Smooth muscle cell (in vitro differentiated cells): ENCODE data around the gene C11orf86. TPM values are rescaled to one million over a fixed set of nuclear protein-coding genes. Genes with fewer than 3 reads are reported as not detected.

Experiments
- DNase-seq: peaks from one replicate; lab custom pipeline; 2025; ENCODE audit not compliant: unreplicated experiment; lab: John Stamatoyannopoulos, UW
- H2AFZ ChIP-seq: fragments of 200-600 bp; sonication (generic); 2 replicates; pipeline ENCODE4 v1.6.0; 2016; ENCODE audit warnings: antibody characterized with exemption, low read depth, mild to moderate bottlenecking
- H3F3A ChIP-seq: fragments of 200-600 bp; sonication (generic); 2 replicates; pipeline ENCODE4 v1.6.0; 2017; ENCODE audit warnings: antibody characterized with exemption, low read depth
- H3K27ac ChIP-seq: fragments of 200-600 bp; sonication (generic); 2 replicates; pipeline ENCODE4 v1.5.1; 2016; ENCODE audit warnings: low read depth, mild to moderate bottlenecking
- H3K27me3 ChIP-seq: fragments of 200-600 bp; sonication (generic); 2 replicates; pipeline ENCODE4 v1.6.1; 2016; ENCODE audit warnings: low read depth, mild to moderate bottlenecking
- H3K36me3 ChIP-seq: fragments of 200-600 bp; sonication (generic); 2 replicates; pipeline ENCODE4 v1.5.1; 2016; ENCODE audit warnings: low read depth
- H3K4me1 ChIP-seq: fragments of 200-600 bp; sonication (generic); 2 replicates; pipeline ENCODE4 v1.5.1; 2016; ENCODE audit warnings: low read depth
- H3K4me2 ChIP-seq: fragments of 200-600 bp; sonication (generic); 2 replicates; pipeline ENCODE4 v1.6.0; 2016; ENCODE audit warnings: mild to moderate bottlenecking
- H3K4me3 ChIP-seq: fragments of 200-600 bp; sonication (generic); 2 replicates; pipeline ENCODE4 v1.5.1; 2016; ENCODE audit warnings: mild to moderate bottlenecking
- H3K79me2 ChIP-seq: fragments of 200-600 bp; sonication (generic); 2 replicates; pipeline ENCODE4 v1.6.0; 2016; ENCODE audit warnings: low read depth, mild to moderate bottlenecking
- H3K9ac ChIP-seq: fragments of 200-600 bp; sonication (generic); 2 replicates; pipeline ENCODE4 v1.6.0; 2016; ENCODE audit warnings: low read depth
- H3K9me3 ChIP-seq: fragments of 200-600 bp; sonication (generic); replicated peaks from 2 replicates; pipeline ENCODE4 v1.5.1; 2016; ENCODE audit warnings: low read depth
- H4K20me1 ChIP-seq: fragments of 200-600 bp; sonication (generic); 2 replicates; pipeline ENCODE4 v1.6.0; 2016; ENCODE audit warnings: low read depth
- WGBS: methylation state at CpG from one replicate; pipeline ENCODE4 v1.1.7; 2016; ENCODE audit warnings: low lambda C conversion rate; 5-methylcytosine and 5-hydroxymethylcytosine counted together
- polyA plus RNA-seq: library from polyadenylated mRNA; unstranded; fragments of >200 nt; fragmentation: Nextera tagmentation; extraction: Ambion mirVana; gene quantifications from 2 replicates; pipeline ENCODE4 v1.2.1, GENCODE V29; 2016
- total RNA-seq: library from RNA; depleted of rRNA; stranded (reverse); fragments of >200 nt; gene quantifications from 2 replicates; pipeline ENCODE4 v1.2.3, GENCODE V29; 2014
- TF ChIP-seq, protein P1 (sequence below): fragments of 200-600 bp; sonication (generic); IDR thresholded peaks from 2 replicates; pipeline ENCODE4 v1.5.1; 2017; ENCODE audit warnings: borderline replicate concordance, mild to moderate bottlenecking, antibody characterized with exemption; ENCODE audit not compliant: insufficient read depth, poor library complexity, severe bottlenecking

The C11orf86 gene
- total and polyA plus RNA-seq, 2 experiments from 2014 or later: not detected

DNA sequence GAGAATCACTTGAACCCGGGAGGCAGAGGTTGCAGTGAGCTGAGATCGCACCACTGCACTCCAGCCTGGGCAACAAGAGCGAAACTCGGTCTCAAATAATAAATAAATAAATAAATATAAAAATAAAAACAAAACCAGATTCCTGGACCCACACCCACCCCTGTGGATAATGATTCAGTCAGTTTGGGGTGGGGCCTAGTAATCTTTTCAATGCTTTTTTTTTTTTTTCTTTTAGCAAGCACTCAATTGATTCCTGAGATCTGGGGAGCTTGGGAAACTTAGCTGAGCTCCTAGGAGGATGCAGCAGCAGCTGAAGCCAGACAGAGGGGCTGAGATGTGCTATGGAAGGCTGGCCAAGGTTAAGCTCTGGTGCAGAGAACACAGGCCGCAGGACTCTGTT, 12.3 kb upstream of the C11orf86 start:
- H3K4me1 ChIP-seq: peaks cover 10% of the 10 kb centered on the region
- 95% methylated on average over 5 of the region's 5 CpGs for WGBS

DNA sequence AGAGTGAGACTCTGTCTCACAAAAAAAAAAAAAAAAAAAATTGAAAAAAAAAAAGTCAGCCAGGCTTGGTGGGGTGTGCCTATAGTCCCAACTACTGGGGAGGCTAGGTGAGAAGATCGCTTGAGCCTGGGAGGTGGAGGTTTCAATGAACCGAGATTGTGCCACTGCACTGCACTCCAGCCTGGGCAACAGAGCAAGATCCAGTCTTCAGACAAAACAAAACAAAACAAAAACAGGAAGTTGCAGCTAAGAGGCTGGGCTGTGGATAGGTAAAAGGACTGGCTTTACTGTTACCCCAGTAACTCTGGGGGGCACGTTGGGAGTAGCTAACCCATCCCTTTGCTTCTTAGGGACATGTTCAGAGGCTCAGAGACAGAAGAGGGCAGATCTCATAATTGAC, 10.6 kb upstream of the C11orf86 start:
- H3K9ac ChIP-seq: no peak overlapping the region
- no peak for DNase-seq
- no peak overlapping the region for H3K27ac ChIP-seq
- no peaks in the 10 kb centered on the region for H3K79me2 ChIP-seq
- H3K36me3 ChIP-seq: no peaks in the 10 kb centered on the region
- 94% methylated on average over 3 of the region's 3 CpGs for WGBS
- H2AFZ ChIP-seq: no peak overlapping the region
- H3F3A ChIP-seq: peaks cover under 1% of the 10 kb centered on the region
- no peaks in the 10 kb centered on the region for H3K9me3 ChIP-seq
- H4K20me1 ChIP-seq: no peaks in the 10 kb centered on the region
- peaks cover 1% of the 10 kb centered on the region for H3K4me1 ChIP-seq
- TF ChIP-seq, protein P1, sequence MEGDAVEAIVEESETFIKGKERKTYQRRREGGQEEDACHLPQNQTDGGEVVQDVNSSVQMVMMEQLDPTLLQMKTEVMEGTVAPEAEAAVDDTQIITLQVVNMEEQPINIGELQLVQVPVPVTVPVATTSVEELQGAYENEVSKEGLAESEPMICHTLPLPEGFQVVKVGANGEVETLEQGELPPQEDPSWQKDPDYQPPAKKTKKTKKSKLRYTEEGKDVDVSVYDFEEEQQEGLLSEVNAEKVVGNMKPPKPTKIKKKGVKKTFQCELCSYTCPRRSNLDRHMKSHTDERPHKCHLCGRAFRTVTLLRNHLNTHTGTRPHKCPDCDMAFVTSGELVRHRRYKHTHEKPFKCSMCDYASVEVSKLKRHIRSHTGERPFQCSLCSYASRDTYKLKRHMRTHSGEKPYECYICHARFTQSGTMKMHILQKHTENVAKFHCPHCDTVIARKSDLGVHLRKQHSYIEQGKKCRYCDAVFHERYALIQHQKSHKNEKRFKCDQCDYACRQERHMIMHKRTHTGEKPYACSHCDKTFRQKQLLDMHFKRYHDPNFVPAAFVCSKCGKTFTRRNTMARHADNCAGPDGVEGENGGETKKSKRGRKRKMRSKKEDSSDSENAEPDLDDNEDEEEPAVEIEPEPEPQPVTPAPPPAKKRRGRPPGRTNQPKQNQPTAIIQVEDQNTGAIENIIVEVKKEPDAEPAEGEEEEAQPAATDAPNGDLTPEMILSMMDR: no peak
- H3K4me2 ChIP-seq: no peak overlapping the region
- H3K4me3 ChIP-seq: no peak overlapping the region
- H3K27me3 ChIP-seq: no peaks in the 10 kb centered on the region

More for the DNA sequence above, 12.3 kb upstream of the C11orf86 start:
- no peak for DNase-seq
- Histone ChIP-seq H3K27ac (no peak overlapping the region), H4K20me1 (no peaks in the 10 kb centered on the region), H3K9me3 (no peaks in the 10 kb centered on the region), H3K27me3 (no peaks in the 10 kb centered on the region), H3K9ac (no peak overlapping the region), H2AFZ (no peak overlapping the region), H3K4me3 (no peak overlapping the region), H3K36me3 (no peaks in the 10 kb centered on the region), H3K4me2 (no peak overlapping the region), H3F3A (peaks cover 7% of the 10 kb centered on the region), H3K79me2 (no peaks in the 10 kb centered on the region)
- TF ChIP-seq, protein P1: no peak

DNA sequence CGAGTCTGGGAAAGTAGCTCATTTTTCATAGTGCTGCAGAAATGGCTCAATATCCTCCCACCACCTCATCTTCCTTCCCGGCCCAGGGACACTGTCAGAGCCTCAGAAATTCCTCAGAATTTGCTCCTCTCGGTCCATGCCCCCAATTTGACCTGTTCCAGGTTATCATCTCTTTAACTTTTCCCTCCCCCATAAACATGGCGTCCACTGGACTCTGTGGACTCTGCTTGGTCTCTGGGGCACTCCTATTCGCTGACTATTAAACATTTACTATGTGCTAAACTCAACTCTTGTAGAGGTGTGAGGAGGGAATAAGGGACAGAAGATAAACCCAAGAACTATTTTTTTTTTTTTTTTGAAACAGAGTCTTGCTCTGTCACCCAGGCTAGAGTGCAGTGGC, 8.8 kb upstream of the C11orf86 start:
- Histone ChIP-seq H3F3A (peaks cover 11% of the 10 kb centered on the region), H3K4me2 (no peak overlapping the region), H3K9me3 (no peaks in the 10 kb centered on the region), H4K20me1 (no peaks in the 10 kb centered on the region), H3K4me1 (no peaks in the 10 kb centered on the region), H3K79me2 (no peaks in the 10 kb centered on the region), H3K4me3 (no peak overlapping the region), H3K9ac (no peak overlapping the region), H3K27ac (no peak overlapping the region), H3K27me3 (no peaks in the 10 kb centered on the region), H2AFZ (no peak overlapping the region), H3K36me3 (no peaks in the 10 kb centered on the region)
- DNase-seq: no peak
- TF ChIP-seq, protein P1: no peak
- WGBS: 93% methylated on average over 5 of the region's 5 CpGs

DNA sequence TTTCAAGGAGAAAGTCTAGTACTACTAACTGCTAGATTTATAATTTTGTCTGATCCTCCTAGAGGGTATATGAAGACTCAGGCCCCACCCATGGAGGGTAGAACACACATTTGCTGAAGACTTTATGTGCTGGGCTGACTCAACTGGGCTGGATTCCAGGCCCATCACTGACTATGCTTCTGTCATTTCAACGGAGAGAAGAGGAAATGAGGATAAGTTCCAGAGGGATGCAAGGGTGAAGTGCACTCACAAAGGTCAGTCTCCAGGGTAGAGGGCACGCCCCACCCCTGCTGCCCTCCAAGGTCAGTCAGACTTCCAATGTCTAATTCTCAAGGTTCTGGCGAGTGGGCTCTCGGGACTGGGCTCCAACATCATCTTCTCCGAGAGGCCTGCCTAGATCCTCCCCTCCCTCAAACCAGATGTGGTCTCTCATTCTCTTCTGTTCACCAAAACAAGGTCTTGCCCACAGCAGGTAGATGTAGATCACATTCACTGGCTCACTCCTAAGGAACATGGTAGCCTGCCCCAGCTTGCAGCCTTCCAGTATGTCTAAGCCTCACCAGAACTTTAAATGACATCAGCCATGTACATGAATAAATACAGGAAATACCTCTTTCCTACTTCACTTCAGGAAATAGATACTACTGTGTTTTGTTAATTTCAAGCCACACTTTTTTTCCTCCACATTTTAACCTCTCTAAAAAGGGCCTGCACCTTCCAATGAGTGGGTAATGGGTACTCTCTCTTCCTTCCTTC, 7.3 kb upstream of the C11orf86 start:
- no peaks in the 10 kb centered on the region for H4K20me1 ChIP-seq
- peak overlapping the region; percentile 9 for H3K4me2 ChIP-seq
- no peaks in the 10 kb centered on the region for H3K4me1 ChIP-seq
- H3K27ac ChIP-seq: peak overlapping the region; percentile 38
- no peaks in the 10 kb centered on the region for H3K36me3 ChIP-seq
- H3K79me2 ChIP-seq: no peaks in the 10 kb centered on the region
- no peaks in the 10 kb centered on the region for H3K27me3 ChIP-seq
- DNase-seq: no peak
- TF ChIP-seq, protein P1: no peak
- 84% methylated on average over 5 of the region's 5 CpGs for WGBS
- peaks cover 11% of the 10 kb centered on the region for H3F3A ChIP-seq
- H3K9ac ChIP-seq: no peak overlapping the region
- peak overlapping the region; percentile 4 for H2AFZ ChIP-seq
- no peaks in the 10 kb centered on the region for H3K9me3 ChIP-seq
- no peak overlapping the region for H3K4me3 ChIP-seq
